ENCODE data around the gene GALC. TPM values are rescaled to one million over a fixed set of nuclear protein-coding genes. Genes with fewer than 3 reads are reported as not detected.
A peak's percentile ranks its signal among the peaks of the same experiment; 100 is the strongest.
"Not testable (repeated sequence)": the region's sequence is repeated elsewhere in the genome, so short reads cannot be mapped to it uniquely, and the experiment has no call there.

The GALC gene
- 7.5 and 9.7 TPM in 2 replicates for total RNA-seq (2014; rRNA removed; shearing (Covaris generic))

DNA sequence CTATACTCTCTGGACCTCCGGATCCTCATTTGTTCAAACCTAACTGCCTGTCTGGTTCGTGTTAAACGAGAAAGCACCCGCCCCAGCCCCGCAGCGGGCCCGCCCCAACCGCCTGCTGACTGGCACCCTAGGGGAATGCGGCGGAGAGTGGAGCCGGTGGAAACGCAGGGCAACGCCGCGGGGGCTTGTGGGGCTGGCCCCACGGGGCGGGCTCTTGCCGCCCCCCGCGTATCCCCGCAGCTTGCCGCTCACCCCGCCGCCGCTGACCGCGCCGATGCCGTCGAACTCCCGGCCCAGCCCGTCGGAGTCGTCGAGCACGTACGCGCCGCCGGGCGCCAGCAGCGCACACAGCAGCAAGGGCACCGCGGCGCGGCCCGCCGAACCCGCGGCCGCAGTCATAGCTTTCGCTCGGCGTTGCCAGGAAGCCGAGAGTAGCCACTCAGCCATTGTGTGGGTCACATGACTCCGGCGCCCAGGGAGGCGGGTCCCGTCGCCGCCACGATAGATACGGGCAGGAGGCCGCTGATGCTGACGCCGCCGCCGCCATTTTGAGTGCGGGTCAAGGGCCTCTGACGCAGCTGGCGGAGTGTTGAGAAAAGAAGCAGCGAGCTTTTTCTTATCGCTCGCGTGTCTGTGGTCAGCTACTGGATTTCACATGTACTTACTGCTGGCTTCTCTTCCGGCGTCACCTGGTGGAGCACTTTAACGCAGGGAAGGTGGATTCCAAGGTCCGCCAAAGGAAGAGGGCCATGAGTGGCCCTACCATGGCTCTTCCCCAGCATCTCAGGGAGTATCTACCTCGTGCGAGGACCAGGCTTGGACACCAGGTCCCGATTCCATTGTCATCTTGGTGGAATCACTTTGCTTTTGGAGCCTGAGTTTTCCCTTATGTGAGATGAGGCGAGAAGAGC is at the start of gene GALC:
Gene GALC (minus strand): TSS at position 465 of the 911 bp plus-strand sequence. CDS start 18 bp downstream, at position 447.
- in situ Hi-C loops (cut with HindIII; ENCODE audit: low sequenced_read_pairs), result no loop called here
- DNase-seq (ENCODE audit: low spot score), result peak; percentile 90

- DNase-seq (ENCODE audit: low spot score), result peak; percentile 92
- in situ Hi-C loops (cut with HindIII; ENCODE audit: low sequenced_read_pairs), result no loop called here
These were observed 47.2 kb upstream of the GALC start for GRCh38 chr14:88040146-88040545.

DNA sequence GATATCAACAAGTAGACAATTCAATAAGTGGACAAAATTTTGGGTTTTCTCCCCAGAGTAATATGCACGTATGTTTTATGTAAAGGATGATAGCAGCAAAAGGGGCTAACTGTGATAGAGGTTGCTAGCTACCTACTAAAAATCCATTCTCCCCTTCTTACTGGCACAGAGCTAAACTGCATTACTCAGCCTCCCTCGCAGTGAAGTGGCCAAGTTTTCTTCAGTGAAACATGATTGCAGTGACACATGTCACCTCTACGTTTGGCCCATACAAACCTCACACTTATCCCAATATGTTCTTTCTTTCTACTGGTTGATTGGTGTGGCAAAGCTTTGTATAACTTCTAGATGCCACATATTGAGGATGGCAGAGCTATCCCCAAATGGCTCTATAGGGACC is 46.2 kb upstream of the GALC start:
- peak; percentile 39 for DNase-seq (ENCODE audit: low spot score)
- in situ Hi-C loops (cut with HindIII; ENCODE audit: low sequenced_read_pairs), result no loop called here

GRCh38 chr14:88037325-88037724 is 44.3 kb upstream of the GALC start:
- in situ Hi-C loops (cut with HindIII; ENCODE audit: low sequenced_read_pairs), result no loop called here
- DNase-seq (ENCODE audit: low spot score), result peak; percentile 9

DNA sequence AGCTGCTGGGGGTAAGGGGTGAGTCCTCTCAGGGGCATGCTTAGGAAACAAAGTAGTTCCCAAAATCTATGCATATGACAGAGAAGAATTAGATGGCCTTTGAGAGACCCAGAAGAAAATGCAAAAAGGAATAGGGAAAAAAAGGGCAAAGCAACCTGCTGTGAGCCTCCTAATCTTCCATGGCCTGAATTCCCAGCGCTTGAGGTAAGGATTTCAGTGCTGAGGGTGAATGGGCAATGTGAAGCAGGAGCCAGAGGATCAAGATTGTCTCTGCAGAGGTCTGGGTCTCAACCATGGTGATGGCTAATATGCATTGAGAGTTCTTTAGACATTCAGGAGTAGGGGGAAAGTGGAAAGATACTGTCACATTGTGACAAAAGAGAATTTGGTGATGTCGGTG is 43.4 kb upstream of the GALC start:
- in situ Hi-C loops (cut with HindIII; ENCODE audit: low sequenced_read_pairs), result no loop called here
- no peak for DNase-seq (ENCODE audit: low spot score)

- in situ Hi-C loops (cut with HindIII; ENCODE audit: low sequenced_read_pairs), result no loop called here
- no peak for DNase-seq (ENCODE audit: low spot score)
These were observed 41.1 kb upstream of the GALC start for GRCh38 chr14:88034076-88034475.

DNA sequence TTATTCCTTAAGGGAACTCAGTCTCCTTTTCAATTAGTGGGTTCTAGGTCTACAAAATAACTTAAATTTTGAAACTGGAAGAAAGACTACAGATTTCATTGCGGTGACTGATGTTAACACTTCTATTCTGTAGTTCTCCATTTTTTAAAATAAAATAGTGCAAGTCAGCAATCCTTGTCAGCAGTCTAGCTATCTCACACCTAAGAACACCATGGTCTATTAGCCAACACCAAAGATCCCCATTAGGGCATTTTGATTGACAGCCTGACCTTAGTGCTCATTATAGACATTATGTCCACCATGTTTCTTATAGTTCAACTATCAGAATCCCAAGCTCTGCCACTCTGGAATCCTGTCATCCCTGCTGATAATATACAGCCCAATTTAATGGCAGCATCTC is 39.4 kb upstream of the GALC start:
- in situ Hi-C loops (cut with HindIII; ENCODE audit: low sequenced_read_pairs), result no loop called here
- DNase-seq (ENCODE audit: low spot score), result no peak

DNA sequence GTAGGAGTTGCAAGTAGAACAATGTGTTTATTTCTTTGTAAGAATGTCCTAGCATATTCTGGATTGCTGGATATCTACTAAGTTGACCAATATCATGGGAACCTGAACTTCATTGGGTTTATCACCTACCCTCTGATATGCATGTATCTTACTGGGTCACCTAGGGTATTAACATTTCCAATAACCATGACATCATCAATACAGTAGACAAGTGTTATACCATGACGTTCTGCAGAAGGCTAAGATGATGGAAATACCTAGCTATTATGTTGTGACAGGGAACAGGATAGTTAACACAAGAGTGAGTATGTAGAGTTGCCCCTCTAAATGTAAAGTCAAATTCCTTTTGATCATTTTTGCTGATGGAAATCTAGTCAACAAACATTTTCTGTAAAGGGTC is 37.9 kb upstream of the GALC start:
- DNase-seq (ENCODE audit: low spot score), result no peak
- in situ Hi-C loops (cut with HindIII; ENCODE audit: low sequenced_read_pairs), result no loop called here

GRCh38 chr14:88030079-88030478 is 37.1 kb upstream of the GALC start:
- in situ Hi-C loops (cut with HindIII; ENCODE audit: low sequenced_read_pairs), result no loop called here
- no peak for DNase-seq (ENCODE audit: low spot score)

DNA sequence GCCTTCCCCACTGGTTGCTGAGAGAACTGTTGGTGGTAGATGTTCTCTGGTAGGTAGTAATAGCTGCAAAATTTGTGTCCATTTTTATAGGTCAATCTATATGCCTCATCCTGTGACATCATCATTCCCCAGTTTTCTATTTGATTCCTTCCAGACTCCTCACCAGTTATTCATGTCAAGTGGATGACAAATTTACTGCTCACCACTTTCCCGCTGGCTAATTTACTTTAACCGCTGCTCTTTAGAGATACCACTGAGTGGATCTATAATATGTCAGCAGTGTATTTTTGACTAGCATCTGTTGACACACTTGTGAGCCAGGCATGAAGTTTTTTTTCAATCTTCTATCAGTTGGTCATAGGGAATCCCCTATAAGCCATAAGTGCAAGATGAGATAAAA is 36.5 kb upstream of the GALC start:
- in situ Hi-C loops (cut with HindIII; ENCODE audit: low sequenced_read_pairs), result no loop called here
- no peak for DNase-seq (ENCODE audit: low spot score)

- DNase-seq (ENCODE audit: low spot score), result no peak
- in situ Hi-C loops (cut with HindIII; ENCODE audit: low sequenced_read_pairs), result no loop called here
These were observed 33.9 kb upstream of the GALC start for GRCh38 chr14:88026890-88027289.

DNA sequence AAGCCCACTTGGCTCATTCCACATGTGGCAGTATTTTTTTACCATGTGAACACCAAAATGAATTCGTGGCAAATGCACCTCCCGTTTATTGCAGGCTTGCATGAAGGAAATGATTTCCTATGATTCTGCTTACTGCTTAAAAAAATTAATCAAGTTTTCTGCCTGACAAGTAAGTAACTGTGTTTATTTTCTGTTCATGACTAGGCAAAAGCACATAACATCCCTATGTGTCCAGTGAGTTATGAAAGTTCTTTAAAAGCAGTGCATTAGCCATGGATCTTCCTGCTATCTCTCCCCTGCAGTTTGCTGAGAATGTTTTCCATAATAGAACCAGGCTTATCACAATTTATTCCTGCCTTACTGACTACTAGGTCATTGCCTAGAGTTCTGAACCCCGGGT is 32.3 kb upstream of the GALC start:
- in situ Hi-C loops (cut with HindIII; ENCODE audit: low sequenced_read_pairs), result no loop called here
- no peak for DNase-seq (ENCODE audit: low spot score)

DNA sequence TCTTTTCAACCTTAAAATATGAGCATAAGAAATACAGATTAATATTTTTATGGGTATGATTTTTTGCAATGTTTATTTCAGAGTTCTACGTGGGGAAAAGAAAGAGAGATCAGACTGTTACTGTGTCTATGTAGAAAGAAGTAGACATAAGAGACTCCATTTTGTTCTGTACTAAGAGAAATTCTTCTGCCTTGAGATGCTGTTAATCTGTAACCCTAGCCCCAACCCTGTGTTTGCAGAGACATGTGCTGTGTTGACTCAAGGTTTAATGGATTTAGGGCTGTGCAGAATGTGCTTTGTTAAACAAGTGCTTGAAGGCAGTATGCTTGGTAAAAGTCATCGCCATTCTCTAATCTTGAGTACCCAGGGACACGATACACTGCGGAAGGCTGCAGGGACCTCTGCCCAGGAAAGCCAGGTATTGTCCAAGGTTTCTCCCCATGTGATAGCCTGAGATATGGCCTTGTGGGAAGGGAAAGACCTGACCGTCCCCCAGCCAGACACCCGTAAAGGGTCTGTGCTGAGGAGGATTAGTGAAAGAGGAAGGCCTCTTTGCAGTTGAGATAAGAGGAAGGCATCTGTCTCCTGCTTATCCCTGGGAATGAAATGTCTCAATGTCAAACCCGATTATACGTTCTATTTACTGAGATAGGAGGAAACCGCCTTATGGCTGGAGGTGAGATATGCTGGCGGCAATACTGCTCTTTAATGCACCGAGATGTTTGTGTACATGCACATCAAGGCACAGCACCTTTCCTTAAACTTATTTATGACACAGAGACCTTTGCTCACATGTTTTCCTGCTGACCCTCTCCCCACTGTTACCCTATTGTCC is 31.5 kb upstream of the GALC start:
- in situ Hi-C loops (cut with HindIII; ENCODE audit: low sequenced_read_pairs); DNase-seq (ENCODE audit: low spot score): not testable (repeated sequence)

GRCh38 chr14:88023658-88024187 is 30.7 kb upstream of the GALC start:
- in situ Hi-C loops (cut with HindIII; ENCODE audit: low sequenced_read_pairs), result no loop called here

DNA sequence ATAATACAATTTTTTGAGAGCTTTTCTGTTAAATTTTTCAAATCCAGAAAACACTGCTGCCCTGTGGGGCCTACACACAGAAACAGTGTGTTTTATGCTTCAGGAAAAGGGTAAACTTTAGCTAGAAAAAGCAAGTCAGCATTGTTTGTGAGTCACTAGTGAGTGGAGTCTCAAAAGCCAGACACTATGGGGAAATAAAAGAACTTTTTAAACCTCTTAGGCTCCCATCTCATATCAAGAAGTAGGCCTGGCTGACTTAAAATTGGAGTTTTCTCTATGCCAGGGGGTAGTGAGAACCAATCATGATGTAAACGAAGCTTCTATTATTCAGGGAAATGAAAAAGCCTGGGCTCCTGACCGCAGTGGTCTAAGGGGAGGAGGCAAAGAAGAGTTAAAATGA is 24.6 kb upstream of the GALC start:
- in situ Hi-C loops (cut with HindIII; ENCODE audit: low sequenced_read_pairs), result no loop called here
- DNase-seq (ENCODE audit: low spot score), result no peak

More at GRCh38 chr14:88023658-88024187, 30.7 kb upstream of the GALC start:
- DNase-seq (ENCODE audit: low spot score), result no peak

DNA sequence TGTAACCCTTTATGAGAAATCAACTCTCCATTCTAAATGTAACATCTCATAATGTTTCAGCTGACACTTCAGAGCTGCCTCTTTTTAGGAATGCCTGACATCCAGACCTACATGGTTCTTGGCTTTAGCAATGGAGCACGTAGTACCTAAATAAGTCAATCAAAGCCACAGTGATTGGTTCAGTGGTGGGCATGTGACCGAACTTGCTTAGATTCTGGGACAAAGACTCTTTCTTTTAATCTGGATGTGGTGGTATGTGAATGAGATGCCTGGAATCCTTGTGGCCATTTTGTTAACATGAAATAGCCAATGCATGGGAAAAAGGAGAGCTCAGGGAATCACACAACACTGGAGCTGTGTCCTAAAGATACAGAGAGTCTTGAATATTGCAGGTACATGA is 23.8 kb upstream of the GALC start:
- in situ Hi-C loops (cut with HindIII; ENCODE audit: low sequenced_read_pairs), result no loop called here
- no peak for DNase-seq (ENCODE audit: low spot score)

GRCh38 chr14:88013750-88014349 is 20.9 kb upstream of the GALC start:
- in situ Hi-C loops (cut with HindIII; ENCODE audit: low sequenced_read_pairs), result no loop called here
- peak; percentile 93 for DNase-seq (ENCODE audit: low spot score)

DNA sequence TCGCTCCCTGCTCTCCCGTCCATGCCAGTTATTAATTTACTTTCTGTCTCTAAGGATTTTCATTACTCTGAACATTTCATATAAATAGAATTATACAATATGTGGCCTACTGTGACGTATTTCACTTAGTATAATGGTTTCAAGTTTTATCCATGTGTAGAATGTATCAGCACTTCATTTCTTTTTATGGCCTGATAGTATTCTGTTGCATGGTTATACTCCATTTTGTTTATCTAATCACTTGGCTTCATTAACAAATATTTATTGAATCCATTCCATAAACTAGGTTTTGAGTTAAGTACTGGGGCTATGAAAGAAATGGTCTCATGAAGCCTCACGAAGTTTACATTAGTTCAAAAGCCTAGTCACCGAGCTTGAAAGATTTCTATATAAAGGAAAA is 19.5 kb upstream of the GALC start:
- in situ Hi-C loops (cut with HindIII; ENCODE audit: low sequenced_read_pairs), result no loop called here
- DNase-seq (ENCODE audit: low spot score), result no peak

- in situ Hi-C loops (cut with HindIII; ENCODE audit: low sequenced_read_pairs), result no loop called here
These were observed 17.3 kb upstream of the GALC start for GRCh38 chr14:88010331-88010730.

GRCh38 chr14:88009486-88009885 is 16.5 kb upstream of the GALC start:
- in situ Hi-C loops (cut with HindIII; ENCODE audit: low sequenced_read_pairs), result no loop called here
- DNase-seq (ENCODE audit: low spot score), result no peak

More at GRCh38 chr14:88010331-88010730, 17.3 kb upstream of the GALC start:
- no peak for DNase-seq (ENCODE audit: low spot score)
